Measurements from ENCODE around the gene POMGNT2. TPM values are rescaled to one million over a fixed set of nuclear protein-coding genes. Genes with fewer than 3 reads are reported as not detected.

The POMGNT2 gene
- total RNA-seq = 4.0 TPM in 2 replicates

DNA sequence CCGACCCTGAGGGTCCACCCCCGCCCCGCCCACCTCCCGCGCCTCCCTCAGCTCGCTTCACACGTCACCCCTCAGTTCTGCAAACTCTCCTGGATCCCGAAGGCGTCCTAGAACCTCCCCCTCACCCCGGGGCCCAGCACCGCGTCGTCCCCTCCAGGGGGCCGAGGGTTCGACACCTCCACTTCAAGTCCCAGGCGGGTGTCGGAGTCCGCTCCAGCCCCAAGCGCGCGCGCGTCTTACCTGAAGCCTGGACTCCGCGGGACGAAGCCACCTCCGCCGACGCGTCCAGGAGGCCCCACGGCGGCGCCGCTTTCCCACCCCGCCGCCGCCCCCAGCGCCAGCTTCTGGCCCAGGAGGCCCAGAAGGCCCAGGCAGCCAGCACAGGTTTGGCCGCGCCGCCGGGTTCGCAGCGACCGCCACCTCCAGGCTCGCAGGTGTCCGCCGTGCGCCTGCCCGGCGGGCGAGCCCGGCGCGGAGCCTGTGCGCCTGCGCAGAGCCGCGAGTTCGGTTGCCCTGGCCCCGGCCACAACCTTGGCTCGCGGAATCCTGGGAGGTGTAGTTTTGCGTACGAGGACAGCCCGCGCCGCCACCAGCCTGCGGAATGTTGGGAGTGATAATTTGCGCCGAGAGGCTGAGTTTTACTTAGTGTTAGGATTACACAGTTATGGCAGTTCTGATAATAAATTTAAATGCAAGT is at the start of gene POMGNT2:
Gene POMGNT2 (minus strand): TSS at position 484 of the 697 bp plus-strand sequence. CDS start 24,648 bp downstream, outside the sequence.
- intact Hi-C loops (cut with micrococcal nuclease) = loop anchor here (5.0 kb wide), 1 partner anchor 517 kb away; the partner anchor contains the start of gene ANO10

DNA sequence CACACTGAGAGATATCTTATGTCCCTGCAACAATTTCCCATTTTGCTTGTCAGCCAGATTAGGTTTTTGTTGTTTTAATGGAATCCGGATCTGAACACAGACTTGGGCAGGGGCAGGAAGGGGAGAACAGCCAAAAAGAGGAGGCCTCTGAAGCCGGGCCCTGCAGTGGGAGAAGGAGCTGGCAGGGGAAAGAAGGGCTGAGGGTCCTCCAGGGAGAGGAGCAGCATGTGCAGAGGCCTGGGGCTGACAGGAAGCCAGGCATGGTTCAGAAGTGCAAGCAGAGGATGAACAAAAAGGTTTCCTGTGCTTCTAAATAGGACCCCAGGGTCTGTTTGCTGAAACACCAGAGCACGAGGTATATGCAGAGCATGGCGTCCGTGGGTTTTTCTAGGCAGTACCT is 49.1 kb upstream of the POMGNT2 start:
- intact Hi-C loops (cut with micrococcal nuclease) = no loop called here

DNA sequence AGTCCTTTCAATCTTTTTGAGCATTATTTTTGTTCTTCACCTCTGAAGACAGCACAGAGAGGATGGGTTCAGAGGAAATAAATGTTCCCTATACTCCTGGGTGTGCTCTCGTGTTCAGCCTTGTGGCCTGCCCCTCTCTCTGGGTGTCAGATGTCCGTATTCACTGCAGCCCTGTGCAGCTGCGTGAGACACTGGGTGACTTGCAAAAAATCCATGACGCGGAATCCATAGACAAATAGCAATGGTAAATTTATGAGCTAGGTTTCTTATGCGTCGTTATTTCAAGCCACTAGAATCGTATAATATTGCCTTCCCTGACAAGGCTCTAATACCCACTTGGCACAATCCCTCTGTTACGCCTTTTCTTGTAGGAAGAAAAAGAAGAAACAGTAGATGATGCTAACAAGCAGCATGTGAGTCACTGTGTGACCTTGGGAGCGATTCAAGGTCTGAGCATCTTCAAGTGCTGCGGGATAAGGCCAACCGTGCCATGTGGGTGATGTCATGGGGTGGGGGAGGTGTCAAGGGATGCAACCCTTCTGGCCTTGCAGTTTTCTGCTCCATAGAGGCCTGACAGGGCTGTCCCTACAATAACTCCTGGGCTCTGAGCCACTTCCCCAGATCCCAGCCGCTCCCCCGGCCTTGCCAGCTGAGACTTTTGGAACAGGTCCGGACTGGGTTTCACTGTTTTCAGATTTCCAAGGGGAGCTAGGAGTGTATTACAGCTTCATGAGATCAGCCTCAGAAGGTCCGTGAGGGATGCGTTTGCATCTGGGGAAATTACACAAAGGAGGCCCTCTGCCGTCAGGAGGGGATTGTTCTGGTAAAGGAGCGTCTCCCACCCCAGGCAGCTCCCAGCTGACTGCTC is 47.6 kb upstream of the POMGNT2 start:
- intact Hi-C loops (cut with micrococcal nuclease) = no loop called here

- intact Hi-C loops (cut with micrococcal nuclease) = no loop called here
Measured at GRCh38 chr3:43152649-43153048, 46.8 kb upstream of the POMGNT2 start.

- intact Hi-C loops (cut with micrococcal nuclease) = no loop called here
Measured at GRCh38 chr3:43148033-43148432, 42.2 kb upstream of the POMGNT2 start.

GRCh38 chr3:43146599-43146998 is 40.7 kb upstream of the POMGNT2 start:
- intact Hi-C loops (cut with micrococcal nuclease) = no loop called here

DNA sequence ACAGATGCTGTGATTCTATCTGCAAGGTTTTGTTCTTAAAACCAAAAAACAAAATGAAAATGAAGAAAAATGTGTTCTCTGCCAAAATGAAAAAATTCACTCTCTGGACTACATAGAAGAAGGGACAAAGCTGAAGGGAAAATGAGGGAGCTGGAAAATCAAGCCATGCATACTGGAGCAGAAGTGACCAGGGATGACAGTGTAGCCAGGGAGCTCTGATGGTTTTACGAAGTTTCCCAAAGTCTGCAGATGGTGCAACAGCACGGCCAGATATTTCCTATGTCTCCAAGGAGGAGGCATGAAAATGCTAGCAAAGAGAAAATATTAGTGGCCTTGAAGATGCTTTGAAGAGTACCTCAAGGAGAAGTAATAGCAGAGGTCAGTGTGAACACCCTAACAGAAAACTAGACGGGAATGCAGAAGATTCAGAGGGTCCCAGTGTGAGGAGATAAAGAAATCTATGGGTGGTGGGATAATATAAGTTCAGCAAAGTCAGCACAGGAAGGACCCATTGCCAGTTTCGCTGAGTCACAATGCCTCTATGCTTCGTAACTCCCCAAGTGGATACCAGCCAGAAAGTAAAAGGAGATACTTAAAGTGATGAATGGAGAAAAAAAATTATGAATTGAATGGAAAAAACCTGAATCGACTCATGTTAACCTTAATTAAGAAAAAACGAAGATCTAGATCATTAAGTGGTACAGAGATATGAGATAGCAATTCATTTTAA is 39.0 kb upstream of the POMGNT2 start:
- intact Hi-C loops (cut with micrococcal nuclease) = no loop called here

DNA sequence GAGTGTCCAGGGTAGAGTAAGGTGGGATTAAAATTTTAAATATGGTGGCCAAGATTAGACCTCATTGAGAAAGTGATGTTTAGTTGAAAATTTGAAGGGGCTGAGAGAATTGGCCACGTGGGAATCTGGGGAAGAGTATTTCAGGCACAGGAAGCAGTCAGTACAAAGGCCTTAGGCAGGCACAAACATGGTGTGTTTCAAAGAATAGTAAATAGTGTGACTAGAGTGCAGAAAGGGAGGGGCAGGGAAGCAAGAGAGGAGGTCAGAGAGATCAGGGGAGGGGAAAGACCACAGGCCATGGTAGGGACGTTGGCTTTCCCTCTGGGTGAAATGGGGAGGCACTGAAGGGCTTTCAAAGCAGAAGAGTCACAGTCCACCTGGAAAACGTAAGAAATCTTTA is 36.6 kb upstream of the POMGNT2 start:
- intact Hi-C loops (cut with micrococcal nuclease) = no loop called here

DNA sequence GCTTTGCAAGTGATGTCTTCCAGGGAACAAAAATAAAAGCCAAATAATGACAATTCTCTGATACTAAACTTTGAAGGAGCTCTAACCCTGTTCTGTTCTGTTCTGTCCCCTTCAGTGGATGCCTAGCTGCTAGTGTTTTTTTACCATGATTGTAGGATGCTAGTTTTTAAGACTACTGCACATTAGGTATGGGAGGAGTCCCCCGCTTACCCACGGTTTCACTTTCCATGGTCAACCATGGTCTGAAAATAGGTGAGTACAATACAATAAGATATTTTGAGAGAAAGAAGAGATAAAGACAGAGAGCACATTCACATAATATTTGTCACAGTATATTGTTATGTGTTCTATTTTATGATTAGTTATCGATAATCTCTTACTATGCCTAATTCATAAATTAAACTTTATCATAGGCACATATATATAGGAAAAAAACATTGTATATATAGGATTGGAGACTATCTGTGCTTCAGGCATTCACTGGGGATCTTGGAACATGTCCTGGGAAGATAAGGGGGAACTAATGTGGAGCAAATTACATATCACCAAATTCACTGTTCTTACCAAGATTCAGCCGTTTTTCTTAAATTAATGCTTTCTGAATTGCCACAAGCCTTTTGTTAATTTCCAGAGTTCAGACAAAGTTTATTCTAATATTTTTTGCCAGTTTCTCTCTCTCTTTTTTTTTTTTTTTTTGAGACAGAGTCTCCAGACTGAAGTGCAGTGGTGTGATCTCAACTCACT is 32.8 kb upstream of the POMGNT2 start:
- intact Hi-C loops (cut with micrococcal nuclease) = no loop called here

DNA sequence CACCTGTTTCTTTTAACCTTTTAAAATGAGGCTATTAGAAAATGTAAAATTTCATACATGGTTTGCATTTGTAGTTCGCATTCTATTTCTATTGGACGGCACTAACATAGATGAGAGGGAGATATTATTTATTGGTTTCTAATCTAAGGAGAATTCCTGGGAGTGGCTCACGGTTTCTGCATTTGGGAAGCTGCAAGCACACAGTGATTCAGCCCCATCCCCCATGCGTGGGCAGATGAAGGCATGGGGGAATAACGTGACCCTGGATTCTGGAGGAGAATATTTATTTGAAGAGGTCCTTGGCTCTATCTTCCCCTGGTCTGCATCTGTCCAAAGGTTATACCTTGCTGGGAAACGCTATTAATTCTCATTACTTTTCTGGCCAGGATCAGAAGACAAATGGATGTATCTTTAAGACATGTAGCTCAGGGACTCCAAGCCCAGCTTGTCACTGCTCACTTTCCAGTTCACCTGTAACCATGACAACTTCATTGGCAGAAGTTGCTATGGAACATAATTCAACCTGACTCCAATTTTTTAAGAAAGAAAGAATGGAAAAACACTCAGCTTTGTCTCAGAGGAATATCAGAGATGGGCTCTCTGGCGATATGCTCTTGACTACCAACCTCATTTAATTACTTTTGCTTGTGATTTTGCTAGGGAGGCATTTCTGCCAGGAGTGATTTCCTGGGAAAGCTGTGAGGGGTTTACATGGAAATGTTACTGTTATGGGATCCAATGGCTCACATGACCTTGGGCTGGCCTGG is 27.2 kb upstream of the POMGNT2 start:
- intact Hi-C loops (cut with micrococcal nuclease) = no loop called here

GRCh38 chr3:43132193-43132592 is 26.3 kb upstream of the POMGNT2 start:
- intact Hi-C loops (cut with micrococcal nuclease) = no loop called here

- intact Hi-C loops (cut with micrococcal nuclease) = no loop called here
Measured at GRCh38 chr3:43128464-43128863, 22.6 kb upstream of the POMGNT2 start.

GRCh38 chr3:43126536-43126935 is 20.7 kb upstream of the POMGNT2 start:
- intact Hi-C loops (cut with micrococcal nuclease) = no loop called here

DNA sequence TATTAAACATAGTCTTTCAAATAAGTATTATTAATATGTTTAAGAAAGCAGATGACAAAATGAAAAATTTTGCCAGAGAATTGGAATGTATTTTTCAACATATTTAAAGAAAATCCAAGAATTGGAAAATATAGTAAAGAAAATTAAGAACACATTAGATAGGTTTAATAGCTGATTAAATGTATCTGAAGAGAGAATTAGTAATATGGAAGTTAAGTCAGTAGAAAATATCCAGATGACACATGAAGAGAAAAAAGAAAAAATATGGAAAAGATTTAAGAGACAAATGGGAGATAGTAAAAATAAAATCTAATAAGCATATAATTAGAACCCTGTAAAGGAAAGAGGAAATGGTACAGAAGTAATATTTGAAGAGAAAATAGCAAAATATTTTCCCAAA is 18.0 kb upstream of the POMGNT2 start:
- intact Hi-C loops (cut with micrococcal nuclease) = no loop called here

DNA sequence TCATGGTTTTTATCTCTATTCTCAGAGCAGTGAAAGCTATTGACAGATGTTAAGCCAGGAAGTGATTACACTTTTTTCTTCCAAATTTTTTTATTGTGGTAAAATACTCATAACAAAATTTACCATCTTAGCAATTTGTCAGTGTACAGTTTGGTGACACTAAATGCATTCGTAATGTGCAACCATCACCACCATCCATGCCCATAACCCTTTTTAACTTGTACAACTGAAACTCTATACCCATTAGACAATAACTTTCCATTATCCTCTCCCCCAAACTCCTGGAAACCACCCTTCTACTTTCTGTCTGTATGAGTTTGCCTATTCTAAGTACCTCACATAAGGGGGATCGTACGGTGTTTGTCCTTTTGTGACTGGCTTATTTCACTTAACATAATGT is 15.1 kb upstream of the POMGNT2 start:
- intact Hi-C loops (cut with micrococcal nuclease) = no loop called here

DNA sequence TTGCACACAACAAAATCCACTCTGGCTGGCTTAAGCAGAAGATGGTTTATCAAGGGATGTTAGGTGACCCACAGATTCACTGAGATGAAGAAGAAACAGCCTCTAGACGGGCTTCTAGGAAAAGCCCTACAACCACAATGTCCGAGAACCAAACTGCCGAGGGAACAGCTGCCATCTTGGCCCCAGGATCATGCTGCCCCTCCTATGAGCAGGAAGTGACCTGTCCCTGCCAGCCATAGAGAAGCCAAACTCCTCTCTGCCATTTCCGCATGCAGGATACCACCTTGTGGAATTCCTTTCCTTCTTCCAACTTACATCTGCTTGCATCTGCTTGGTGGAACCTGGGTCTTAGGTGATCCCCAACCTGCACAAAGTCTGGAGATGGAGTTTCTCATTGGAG is 11.4 kb upstream of the POMGNT2 start:
- intact Hi-C loops (cut with micrococcal nuclease) = no loop called here

DNA sequence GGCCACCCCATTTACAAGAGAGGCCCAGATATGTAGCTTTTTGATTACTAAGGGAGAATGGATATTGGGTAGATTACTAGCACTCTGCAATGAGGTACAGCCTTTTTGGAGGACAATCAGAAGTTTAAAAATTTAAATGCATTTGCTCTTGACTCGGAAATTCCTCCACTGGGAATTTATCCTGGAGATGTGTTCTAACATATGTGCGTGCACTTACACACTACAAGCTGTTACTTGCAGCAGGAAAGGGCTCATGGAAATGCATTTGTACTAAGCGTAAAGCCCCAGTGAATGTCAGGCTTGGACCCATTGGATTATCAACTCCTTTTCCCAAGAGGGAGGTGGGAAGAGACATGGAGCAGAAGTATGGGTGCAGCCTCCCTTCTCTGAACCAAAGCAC is 7.8 kb upstream of the POMGNT2 start:
- intact Hi-C loops (cut with micrococcal nuclease) = no loop called here

GRCh38 chr3:43106293-43106628 is 382 bp upstream of the POMGNT2 start:
- intact Hi-C loops (cut with micrococcal nuclease) = loop anchor here (5.0 kb wide), 1 partner anchor 516 kb away; the partner anchor contains the start of gene ANO10

GRCh38 chr3:43104660-43105595 is 951 bp downstream of the POMGNT2 start:
- intact Hi-C loops (cut with micrococcal nuclease) = loop anchor here (5.0 kb wide), 1 partner anchor 517 kb away; the partner anchor contains the start of gene ANO10

Data from T-helper 2 cell treated with Interferon-gamma antibody and Interleukin-4, amounts not matched to agents 100 ng/mL and 5 ng/mL, for 36 hours (primary cell).